RWPE1 (cell line): ENCODE data around the gene HIC1.

Source experiments
- CTCF ChIA-PET: fragments of 350-600 bp; sonication (Branson Sonifier 250); formaldehyde crosslinking; extraction: SDS; loops from one replicate; lab custom pipeline; 2021; lab: Yijun Ruan, JAX
- POLR2A ChIA-PET: fragments of 400-600 bp; formaldehyde crosslinking; extraction: SDS; loops from one replicate; lab custom pipeline; 2020; ENCODE audit warnings: antibody characterized with exemption; ENCODE audit not compliant: low non-redundant PET; lab: Yijun Ruan, JAX
- DNase-seq: peaks from one replicate; pipeline ENCODE4 v3.0.0; 2012; ENCODE audit warnings: low spot score
- H3K27ac ChIP-seq: fragments of 450-650 bp; 2 replicates; pipeline ENCODE4 v1.5.1; 2017
- TF ChIP-seq, protein P1 (sequence below): fragments of 450-650 bp; conservative IDR thresholded peaks from 2 replicates; pipeline ENCODE4 v1.5.1; 2017; ENCODE audit warnings: low read depth, mild to moderate bottlenecking

The HIC1 gene

DNA sequence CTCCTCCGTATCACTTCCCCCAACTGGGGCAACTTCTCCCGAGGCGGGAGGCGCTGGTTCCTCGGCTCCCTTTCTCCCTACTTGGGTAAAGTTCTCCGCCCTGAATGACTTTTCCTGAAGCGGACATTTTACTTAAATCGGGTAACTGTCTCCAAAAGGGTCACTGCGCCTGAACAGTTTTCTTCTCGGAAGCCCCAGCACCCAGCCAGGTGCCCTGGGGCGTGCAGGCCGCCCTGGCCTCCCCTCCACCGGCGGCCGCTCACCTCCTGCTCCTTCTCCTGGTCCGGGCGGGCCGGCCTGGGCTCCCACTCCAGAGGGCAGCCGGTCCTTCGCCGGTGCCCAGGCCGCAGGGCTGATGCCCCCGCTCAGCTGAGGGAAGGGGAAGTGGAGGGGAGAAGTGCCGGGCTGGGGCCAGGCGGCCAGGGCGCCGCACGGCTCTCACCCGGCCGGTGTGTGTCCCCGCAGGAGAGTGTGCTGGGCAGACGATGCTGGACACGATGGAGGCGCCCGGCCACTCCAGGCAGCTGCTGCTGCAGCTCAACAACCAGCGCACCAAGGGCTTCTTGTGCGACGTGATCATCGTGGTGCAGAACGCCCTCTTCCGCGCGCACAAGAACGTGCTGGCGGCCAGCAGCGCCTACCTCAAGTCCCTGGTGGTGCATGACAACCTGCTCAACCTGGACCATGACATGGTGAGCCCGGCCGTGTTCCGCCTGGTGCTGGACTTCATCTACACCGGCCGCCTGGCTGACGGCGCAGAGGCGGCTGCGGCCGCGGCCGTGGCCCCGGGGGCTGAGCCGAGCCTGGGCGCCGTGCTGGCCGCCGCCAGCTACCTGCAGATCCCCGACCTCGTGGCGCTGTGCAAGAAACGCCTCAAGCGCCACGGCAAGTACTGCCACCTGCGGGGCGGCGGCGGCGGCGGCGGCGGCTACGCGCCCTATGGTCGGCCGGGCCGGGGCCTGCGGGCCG, 1.6 kb downstream of the HIC1 start:
- POLR2A ChIA-PET, result no interaction called here

DNA sequence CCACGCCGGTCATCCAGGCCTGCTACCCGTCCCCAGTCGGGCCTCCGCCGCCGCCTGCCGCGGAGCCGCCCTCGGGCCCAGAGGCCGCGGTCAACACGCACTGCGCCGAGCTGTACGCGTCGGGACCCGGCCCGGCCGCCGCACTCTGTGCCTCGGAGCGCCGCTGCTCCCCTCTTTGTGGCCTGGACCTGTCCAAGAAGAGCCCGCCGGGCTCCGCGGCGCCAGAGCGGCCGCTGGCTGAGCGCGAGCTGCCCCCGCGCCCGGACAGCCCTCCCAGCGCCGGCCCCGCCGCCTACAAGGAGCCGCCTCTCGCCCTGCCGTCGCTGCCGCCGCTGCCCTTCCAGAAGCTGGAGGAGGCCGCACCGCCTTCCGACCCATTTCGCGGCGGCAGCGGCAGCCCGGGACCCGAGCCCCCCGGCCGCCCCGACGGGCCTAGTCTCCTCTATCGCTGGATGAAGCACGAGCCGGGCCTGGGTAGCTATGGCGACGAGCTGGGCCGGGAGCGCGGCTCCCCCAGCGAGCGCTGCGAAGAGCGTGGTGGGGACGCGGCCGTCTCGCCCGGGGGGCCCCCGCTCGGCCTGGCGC, 2.4 kb downstream of the HIC1 start:
- ChIA-PET CTCF (interaction anchor here (0.6 to 2.7 kb wide), 4 partner anchors 175 to 210 kb away, joined by 3 to 31 read pairs (median 6); no protein-coding TSS in a partner anchor), POLR2A (no interaction called here)
- H3K27ac ChIP-seq, result no peak overlapping the region
- TF ChIP-seq, protein P1, sequence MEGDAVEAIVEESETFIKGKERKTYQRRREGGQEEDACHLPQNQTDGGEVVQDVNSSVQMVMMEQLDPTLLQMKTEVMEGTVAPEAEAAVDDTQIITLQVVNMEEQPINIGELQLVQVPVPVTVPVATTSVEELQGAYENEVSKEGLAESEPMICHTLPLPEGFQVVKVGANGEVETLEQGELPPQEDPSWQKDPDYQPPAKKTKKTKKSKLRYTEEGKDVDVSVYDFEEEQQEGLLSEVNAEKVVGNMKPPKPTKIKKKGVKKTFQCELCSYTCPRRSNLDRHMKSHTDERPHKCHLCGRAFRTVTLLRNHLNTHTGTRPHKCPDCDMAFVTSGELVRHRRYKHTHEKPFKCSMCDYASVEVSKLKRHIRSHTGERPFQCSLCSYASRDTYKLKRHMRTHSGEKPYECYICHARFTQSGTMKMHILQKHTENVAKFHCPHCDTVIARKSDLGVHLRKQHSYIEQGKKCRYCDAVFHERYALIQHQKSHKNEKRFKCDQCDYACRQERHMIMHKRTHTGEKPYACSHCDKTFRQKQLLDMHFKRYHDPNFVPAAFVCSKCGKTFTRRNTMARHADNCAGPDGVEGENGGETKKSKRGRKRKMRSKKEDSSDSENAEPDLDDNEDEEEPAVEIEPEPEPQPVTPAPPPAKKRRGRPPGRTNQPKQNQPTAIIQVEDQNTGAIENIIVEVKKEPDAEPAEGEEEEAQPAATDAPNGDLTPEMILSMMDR, result no peak
- DNase-seq, result no peak

More for the DNA sequence above, 1.6 kb downstream of the HIC1 start:
- no peak for DNase-seq
- no peak overlapping the region for H3K27ac ChIP-seq
- TF ChIP-seq, protein P1, result no peak
- CTCF ChIA-PET, result interaction anchor here (0.6 to 3.4 kb wide), 5 partner anchors 188 to 729 kb away, joined by 3 to 84 read pairs (median 5); no protein-coding TSS in a partner anchor

DNA sequence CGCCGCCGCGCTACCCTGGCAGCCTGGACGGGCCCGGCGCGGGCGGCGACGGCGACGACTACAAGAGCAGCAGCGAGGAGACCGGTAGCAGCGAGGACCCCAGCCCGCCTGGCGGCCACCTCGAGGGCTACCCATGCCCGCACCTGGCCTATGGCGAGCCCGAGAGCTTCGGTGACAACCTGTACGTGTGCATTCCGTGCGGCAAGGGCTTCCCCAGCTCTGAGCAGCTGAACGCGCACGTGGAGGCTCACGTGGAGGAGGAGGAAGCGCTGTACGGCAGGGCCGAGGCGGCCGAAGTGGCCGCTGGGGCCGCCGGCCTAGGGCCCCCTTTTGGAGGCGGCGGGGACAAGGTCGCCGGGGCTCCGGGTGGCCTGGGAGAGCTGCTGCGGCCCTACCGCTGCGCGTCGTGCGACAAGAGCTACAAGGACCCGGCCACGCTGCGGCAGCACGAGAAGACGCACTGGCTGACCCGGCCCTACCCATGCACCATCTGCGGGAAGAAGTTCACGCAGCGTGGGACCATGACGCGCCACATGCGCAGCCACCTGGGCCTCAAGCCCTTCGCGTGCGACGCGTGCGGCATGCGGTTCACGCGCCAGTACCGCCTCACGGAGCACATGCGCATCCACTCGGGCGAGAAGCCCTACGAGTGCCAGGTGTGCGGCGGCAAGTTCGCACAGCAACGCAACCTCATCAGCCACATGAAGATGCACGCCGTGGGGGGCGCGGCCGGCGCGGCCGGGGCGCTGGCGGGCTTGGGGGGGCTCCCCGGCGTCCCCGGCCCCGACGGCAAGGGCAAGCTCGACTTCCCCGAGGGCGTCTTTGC, 3.1 kb downstream of the HIC1 start:
- H3K27ac ChIP-seq, result no peak overlapping the region
- CTCF ChIA-PET, result interaction anchor here (0.6 to 2.7 kb wide), 7 partner anchors 150 to 331 kb away, joined by 3 to 31 read pairs (median 4); no protein-coding TSS in a partner anchor

DNA sequence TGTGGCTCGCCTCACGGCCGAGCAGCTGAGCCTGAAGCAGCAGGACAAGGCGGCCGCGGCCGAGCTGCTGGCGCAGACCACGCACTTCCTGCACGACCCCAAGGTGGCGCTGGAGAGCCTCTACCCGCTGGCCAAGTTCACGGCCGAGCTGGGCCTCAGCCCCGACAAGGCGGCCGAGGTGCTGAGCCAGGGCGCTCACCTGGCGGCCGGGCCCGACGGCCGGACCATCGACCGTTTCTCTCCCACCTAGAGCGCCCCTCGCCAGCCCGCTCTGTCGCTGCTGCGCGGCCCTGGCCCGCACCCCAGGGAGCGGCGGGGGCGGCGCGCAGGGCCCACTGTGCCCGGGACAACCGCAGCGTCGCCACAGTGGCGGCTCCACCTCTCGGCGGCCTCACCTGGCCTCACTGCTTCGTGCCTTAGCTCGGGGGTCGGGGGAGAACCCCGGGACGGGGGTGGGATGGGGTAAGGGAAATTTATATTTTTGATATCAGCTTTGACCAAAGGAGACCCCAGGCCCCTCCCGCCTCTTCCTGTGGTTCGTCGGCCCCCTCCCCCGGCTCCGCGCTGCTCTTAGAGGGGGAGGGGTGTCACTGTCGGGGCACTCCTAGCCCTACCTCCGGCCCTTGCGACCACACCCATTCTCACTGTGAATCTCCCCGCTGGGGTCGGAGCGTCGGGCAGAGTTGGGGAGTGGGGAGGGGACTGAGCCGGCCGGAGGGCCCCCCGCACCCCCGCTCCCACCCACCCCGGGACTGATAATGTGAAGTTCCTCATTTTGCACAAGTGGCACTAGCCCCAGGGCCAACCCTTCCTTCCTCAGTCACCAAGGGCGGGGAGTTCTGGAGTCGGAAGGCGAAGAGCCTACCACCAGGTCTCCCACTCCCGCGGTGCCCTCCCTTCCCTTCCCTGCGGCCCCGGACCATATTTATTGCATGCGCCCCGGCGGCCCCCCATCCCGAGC, 4.0 kb downstream of the HIC1 start:
- TF ChIP-seq, protein P1, result peak; percentile 43; the same call in 1 of the 2 replicates
- CTCF ChIA-PET, result interaction anchor here (0.6 to 2.7 kb wide), 10 partner anchors 14 to 663 kb away, joined by 3 to 31 read pairs (median 3); no protein-coding TSS in a partner anchor
- POLR2A ChIA-PET, result no interaction called here
- DNase-seq, result no peak
- H3K27ac ChIP-seq, result peak overlapping the region; percentile 36

More for the DNA sequence above, 3.1 kb downstream of the HIC1 start:
- POLR2A ChIA-PET, result no interaction called here
- DNase-seq, result no peak
- TF ChIP-seq, protein P1, result no peak

DNA sequence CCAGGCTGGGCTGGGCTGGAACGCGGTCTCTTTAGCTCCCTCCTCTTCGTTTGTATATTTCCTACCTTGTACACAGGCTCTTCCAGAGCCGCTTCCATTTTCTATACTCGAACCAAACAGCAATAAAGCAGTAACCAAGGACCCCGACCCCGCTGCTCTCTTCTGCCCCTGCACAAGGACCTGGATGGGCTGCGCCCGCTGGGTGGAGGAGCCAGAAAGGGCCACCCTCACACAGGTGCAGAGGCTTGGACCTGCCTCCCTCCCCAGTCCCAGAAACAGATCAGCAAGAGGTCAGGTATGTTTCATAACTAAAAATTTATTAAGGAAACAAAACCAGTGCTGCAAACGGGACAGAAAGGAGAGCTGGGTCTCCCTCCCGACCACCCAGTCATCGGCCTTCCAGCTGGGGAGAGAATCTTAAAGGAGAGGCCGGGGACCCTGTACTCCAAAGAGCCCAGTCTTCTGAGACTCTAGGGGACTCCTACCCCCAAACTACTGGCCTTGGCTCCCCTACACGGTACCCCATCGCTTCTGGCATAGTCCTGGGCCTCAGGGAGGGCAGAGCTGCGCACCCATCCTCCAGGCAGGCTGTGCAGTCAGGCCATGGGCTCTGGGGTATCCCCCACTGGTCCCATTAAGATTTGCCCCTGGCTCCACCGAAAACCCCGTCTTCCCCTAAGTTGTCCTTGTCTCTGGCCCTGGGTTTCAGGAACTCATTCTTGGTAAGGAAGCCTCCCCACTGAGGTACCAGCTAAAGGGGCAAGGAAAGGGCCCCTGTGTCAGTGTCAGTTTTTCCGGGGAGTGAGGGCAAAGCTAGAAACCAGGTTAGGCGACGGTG, 4.9 kb downstream of the HIC1 start:
- POLR2A ChIA-PET, result no interaction called here
- no peak for DNase-seq
- CTCF ChIA-PET, result interaction anchor here (0.6 to 2.7 kb wide), 3 partner anchors 110 to 185 kb away, joined by 3 to 31 read pairs (median 4); no protein-coding TSS in a partner anchor
- peak overlapping the region; percentile 36 for H3K27ac ChIP-seq
- TF ChIP-seq, protein P1, result no peak
